PC-9 (cell line): Measurements from ENCODE around the gene ZGRF1. TPM values are rescaled to one million over a fixed set of nuclear protein-coding genes. Genes with fewer than 3 reads are reported as not detected.

Source experiments
- BruUV-seq: library from RNA; stranded (reverse); fragments of 400-500 nt; replicated peaks from 2 replicates; lab custom pipeline; 2021; lab: Mats Ljungman, UMichigan
- CTCF ChIA-PET: fragments of 300-600 bp; sonication (Branson Sonifier 250); formaldehyde crosslinking; loops from one replicate; lab custom pipeline; 2022; ENCODE audit warnings: antibody characterized with exemption; lab: Charles Lee
- POLR2A ChIA-PET: fragments of 300-600 bp; sonication (Branson Sonifier 250); formaldehyde crosslinking; loops from one replicate; lab custom pipeline; 2022; ENCODE audit warnings: antibody characterized with exemption; ENCODE audit not compliant: unreplicated experiment; lab: Charles Lee
- DNase-seq, 2 experiments: peaks; one replicate each; pipeline versions ENCODE4 v3.0.0 to v3.0.0-alpha.2; 2015 to 2022; ENCODE audit warnings: mixed read lengths in 1 of 2
- H2AFZ ChIP-seq: fragments of 200-600 bp; sonication (generic); 2 replicates; pipeline ENCODE4 v1.8.1; 2017; ENCODE audit warnings: antibody characterized with exemption
- H3F3A ChIP-seq: fragments of 200-600 bp; sonication (generic); 2 replicates; pipeline ENCODE4 v1.8.1; 2017; ENCODE audit warnings: antibody characterized with exemption, mild to moderate bottlenecking, low read depth; ENCODE audit not compliant: insufficient read depth
- H3K27ac ChIP-seq: fragments of 200-600 bp; sonication (generic); 2 replicates; pipeline ENCODE4 v1.6.1; 2016; ENCODE audit warnings: mixed run types
- H3K27me3 ChIP-seq: fragments of 200-600 bp; sonication (generic); 2 replicates; pipeline ENCODE4 v1.6.1; 2016; ENCODE audit warnings: low read depth, mixed run types; ENCODE audit not compliant: insufficient read depth
- H3K36me3 ChIP-seq: fragments of 200-600 bp; sonication (generic); 2 replicates; pipeline ENCODE4 v1.6.1; 2016; ENCODE audit warnings: low read depth, mixed run types
- H3K4me1 ChIP-seq: fragments of 200-600 bp; sonication (generic); replicated peaks from 2 replicates; pipeline ENCODE4 v1.6.1; 2016; ENCODE audit warnings: mixed run types; ENCODE audit not compliant: insufficient read depth
- H3K4me2 ChIP-seq: fragments of 200-600 bp; sonication (generic); 2 replicates; pipeline ENCODE4 v1.6.1; 2017; ENCODE audit warnings: mixed run types
- H3K4me3 ChIP-seq: fragments of 200-600 bp; sonication (generic); 2 replicates; pipeline ENCODE4 v1.6.1; 2016; ENCODE audit warnings: mixed run types
- H3K79me2 ChIP-seq: fragments of 200-600 bp; sonication (generic); 2 replicates; pipeline ENCODE4 v1.6.1; 2017; ENCODE audit warnings: low read depth, mixed run types
- H3K9me2 ChIP-seq: fragments of 200-600 bp; sonication (generic); 2 replicates; pipeline ENCODE4 v1.8.1; 2017; ENCODE audit warnings: mild to moderate bottlenecking; ENCODE audit not compliant: insufficient read depth
- H3K9me3 ChIP-seq: fragments of 200-600 bp; sonication (generic); 2 replicates; pipeline ENCODE4 v1.8.1; 2016; ENCODE audit warnings: low read depth; ENCODE audit not compliant: insufficient read depth
- H4K20me1 ChIP-seq: fragments of 200-600 bp; sonication (generic); 2 replicates; pipeline ENCODE4 v1.8.1; 2017; ENCODE audit not compliant: insufficient read depth
- CTCF ChIP-seq: fragments of 200-600 bp; sonication (generic); conservative IDR thresholded peaks from 2 replicates; pipeline ENCODE4 v1.6.1; 2017; ENCODE audit warnings: mixed run types, antibody characterized with exemption, mild to moderate bottlenecking, moderate library complexity
- EZH2 ChIP-seq: fragments of 200-600 bp; sonication (generic); IDR thresholded peaks from 2 replicates; pipeline ENCODE4 v1.8.0; 2017; ENCODE audit warnings: antibody characterized with exemption, low read depth
- intact Hi-C: fragments of 100-400 bp; cut with micrococcal nuclease; formaldehyde crosslinking; loops from one replicate; pipeline ENCODE4 v1.10.0; 2022; ENCODE audit not compliant: unreplicated experiment
- total RNA-seq: library from RNA; stranded (reverse); gene quantifications from 2 replicates; pipeline ENCODE4 v1.2.3, GENCODE V29; 2021

ZGRF1 gene
- total RNA-seq, 1 experiment from 2014 or later, result 17.3 TPM

- no peaks in the 10 kb centered on the region for H4K20me1 ChIP-seq
- TF ChIP-seq EZH2 (no peak), CTCF (no peak)
- H3K4me1 ChIP-seq, result no peaks in the 10 kb centered on the region
- no peaks in the 10 kb centered on the region for H3K9me3 ChIP-seq
- no peak overlapping the region for H3K4me2 ChIP-seq
- no peak overlapping the region for H3K27ac ChIP-seq
- H3K27me3 ChIP-seq, result no peaks in the 10 kb centered on the region
- CTCF ChIA-PET, result no interaction called here
- H3F3A ChIP-seq, result 0 out of 2 replicates have a peak, but pooled peaks cover 6% of the 10 kb centered on the region
- no peak overlapping the region for H3K4me3 ChIP-seq
- intact Hi-C loops, result no loop called here
- no peak for DNase-seq
- H3K36me3 ChIP-seq, result peaks cover 34% of the 10 kb centered on the region; the same call in 1 of the 2 replicates
- H2AFZ ChIP-seq, result no peak overlapping the region
- H3K9me2 ChIP-seq, result no peaks in the 10 kb centered on the region
- H3K79me2 ChIP-seq, result no peaks in the 10 kb centered on the region
- POLR2A ChIA-PET, result no interaction called here
- BruUV-seq, result no TSS peak
Measured at GRCh38 chr4:112650332-112650731, 13.6 kb upstream of the ZGRF1 start.

DNA sequence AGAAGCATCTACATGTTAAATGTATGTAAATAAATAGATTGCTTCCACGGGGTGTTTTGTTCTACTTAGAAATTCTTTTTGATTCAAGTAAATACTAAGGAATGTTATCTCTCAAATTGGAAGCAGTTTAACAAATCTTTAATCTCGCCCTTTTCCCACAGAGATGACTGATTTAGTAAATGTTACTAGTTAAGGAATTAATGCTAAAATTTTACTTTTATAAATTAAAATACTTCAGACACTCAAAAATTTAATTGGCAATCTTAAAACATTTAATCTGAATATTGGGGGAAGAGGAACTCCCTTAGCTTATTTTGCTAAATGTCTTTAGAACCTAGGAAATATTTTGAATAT is 12.3 kb upstream of the ZGRF1 start:
- no peaks in the 10 kb centered on the region for H4K20me1 ChIP-seq
- H3K9me2 ChIP-seq, result no peaks in the 10 kb centered on the region
- H3K27me3 ChIP-seq, result no peaks in the 10 kb centered on the region
- POLR2A ChIA-PET, result no interaction called here
- H3K9me3 ChIP-seq, result no peaks in the 10 kb centered on the region
- DNase-seq, result no peak
- H3K4me2 ChIP-seq, result no peak overlapping the region
- peaks cover 35% of the 10 kb centered on the region; the same call in 1 of the 2 replicates for H3K36me3 ChIP-seq
- no peak overlapping the region for H2AFZ ChIP-seq
- no peaks in the 10 kb centered on the region for H3K79me2 ChIP-seq
- H3K27ac ChIP-seq, result no peak overlapping the region
- 0 out of 2 replicates have a peak, but pooled peaks cover 6% of the 10 kb centered on the region for H3F3A ChIP-seq
- no peaks in the 10 kb centered on the region for H3K4me1 ChIP-seq
- CTCF ChIA-PET, result no interaction called here
- intact Hi-C loops, result no loop called here
- BruUV-seq, result no TSS peak
- H3K4me3 ChIP-seq, result no peak overlapping the region
- TF ChIP-seq CTCF, result no peak
- TF ChIP-seq EZH2, result no peak

- 0 out of 2 replicates have a peak, but pooled peaks cover 6% of the 10 kb centered on the region for H3F3A ChIP-seq
- H3K36me3 ChIP-seq, result peaks cover 30% of the 10 kb centered on the region; the same call in 1 of the 2 replicates
- H3K79me2 ChIP-seq, result no peaks in the 10 kb centered on the region
- BruUV-seq, result no TSS peak
- H3K9me2 ChIP-seq, result no peaks in the 10 kb centered on the region
- DNase-seq, result no peak
- TF ChIP-seq CTCF (no peak), EZH2 (no peak)
- ChIA-PET CTCF (no interaction called here), POLR2A (no interaction called here)
- H3K9me3 ChIP-seq, result no peaks in the 10 kb centered on the region
- H3K4me3 ChIP-seq, result no peak overlapping the region
- H3K27ac ChIP-seq, result no peak overlapping the region
- H4K20me1 ChIP-seq, result no peaks in the 10 kb centered on the region
- no peaks in the 10 kb centered on the region for H3K4me1 ChIP-seq
- no peak overlapping the region for H3K4me2 ChIP-seq
- intact Hi-C loops, result no loop called here
- H2AFZ ChIP-seq, result no peak overlapping the region
- H3K27me3 ChIP-seq, result no peaks in the 10 kb centered on the region
Measured at GRCh38 chr4:112648263-112649054, 11.8 kb upstream of the ZGRF1 start.
